Urothelium cell line (cell line): ENCODE measurements around the gene LMF2.
A peak's percentile ranks its signal among the peaks of the same experiment; 100 is the strongest.
"Not testable (repeated sequence)": the region's sequence is repeated elsewhere in the genome, so short reads cannot be mapped to it uniquely, and the experiment has no call there.

ENCODE experiments used
- DNase-seq: peaks from one replicate; pipeline ENCODE4 v3.0.0; 2011; ENCODE audit warnings: low spot score, mixed read lengths
- FAIRE-seq: peaks from 2 replicates; lab custom pipeline; 2011; peaks lifted over from hg19 to GRCh38; lab: Jason Lieb, UNC

The LMF2 gene

DNA sequence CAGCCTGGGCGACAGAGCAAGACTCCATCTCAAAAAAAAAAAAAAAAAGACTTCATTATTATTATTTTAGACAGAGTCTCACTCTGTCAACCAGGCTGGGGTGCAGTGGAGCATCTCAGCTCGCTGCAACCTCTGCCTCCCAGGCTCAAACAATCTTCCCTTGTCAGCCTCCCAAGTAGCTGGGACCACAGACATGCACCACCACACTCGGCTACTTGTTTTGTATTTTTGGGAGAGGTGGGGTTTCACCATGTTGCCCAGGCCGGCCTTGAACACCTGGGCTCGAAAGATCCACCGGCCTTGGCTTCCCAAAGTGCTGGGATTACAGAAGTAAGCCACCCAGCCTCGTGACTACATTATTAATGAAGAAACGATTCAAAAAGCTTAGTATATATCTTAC is 27.6 kb upstream of the LMF2 start:
- FAIRE-seq (no peak), DNase-seq (no peak)

DNA sequence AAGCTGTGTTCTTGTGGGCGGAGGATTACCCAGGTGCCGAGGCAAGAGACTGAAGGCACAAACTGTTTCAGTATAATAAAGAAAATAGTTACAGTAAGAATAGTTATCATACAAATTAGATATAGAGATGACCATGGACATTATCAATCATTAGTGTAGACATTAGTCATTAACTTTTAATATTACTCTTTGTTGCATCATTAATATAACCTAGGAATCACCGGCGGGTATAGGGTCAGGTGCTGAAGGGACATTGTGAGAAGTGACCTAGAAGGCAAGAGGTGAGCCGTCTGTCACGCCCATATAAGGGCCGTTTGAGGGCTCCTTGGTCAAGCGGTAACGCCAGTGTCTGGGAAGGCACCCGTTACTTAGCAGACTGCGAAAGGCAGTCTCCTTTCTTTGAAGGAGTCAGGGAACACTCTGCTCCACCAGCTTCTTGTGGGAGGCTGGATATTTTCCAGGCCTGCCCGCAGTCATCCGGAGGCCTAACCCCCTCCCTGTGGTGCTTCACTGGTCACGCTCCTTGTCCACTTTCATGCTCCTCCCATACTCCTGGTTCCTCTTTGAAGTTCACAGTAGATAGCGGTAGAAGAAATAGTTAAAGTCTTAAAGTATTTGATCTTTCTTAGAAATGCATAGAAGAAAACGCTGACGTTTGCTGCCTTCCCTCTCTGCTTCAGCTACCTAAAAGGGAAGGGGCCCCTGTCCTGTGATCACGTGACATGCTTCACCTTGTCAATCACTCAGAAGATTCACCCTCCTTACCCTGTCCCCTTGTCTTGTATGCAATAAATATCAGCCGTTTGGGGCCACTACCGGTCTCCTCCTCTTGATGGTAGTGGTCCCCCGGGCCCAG is 26.6 kb upstream of the LMF2 start:
- not testable (repeated sequence) for DNase-seq, FAIRE-seq

DNA sequence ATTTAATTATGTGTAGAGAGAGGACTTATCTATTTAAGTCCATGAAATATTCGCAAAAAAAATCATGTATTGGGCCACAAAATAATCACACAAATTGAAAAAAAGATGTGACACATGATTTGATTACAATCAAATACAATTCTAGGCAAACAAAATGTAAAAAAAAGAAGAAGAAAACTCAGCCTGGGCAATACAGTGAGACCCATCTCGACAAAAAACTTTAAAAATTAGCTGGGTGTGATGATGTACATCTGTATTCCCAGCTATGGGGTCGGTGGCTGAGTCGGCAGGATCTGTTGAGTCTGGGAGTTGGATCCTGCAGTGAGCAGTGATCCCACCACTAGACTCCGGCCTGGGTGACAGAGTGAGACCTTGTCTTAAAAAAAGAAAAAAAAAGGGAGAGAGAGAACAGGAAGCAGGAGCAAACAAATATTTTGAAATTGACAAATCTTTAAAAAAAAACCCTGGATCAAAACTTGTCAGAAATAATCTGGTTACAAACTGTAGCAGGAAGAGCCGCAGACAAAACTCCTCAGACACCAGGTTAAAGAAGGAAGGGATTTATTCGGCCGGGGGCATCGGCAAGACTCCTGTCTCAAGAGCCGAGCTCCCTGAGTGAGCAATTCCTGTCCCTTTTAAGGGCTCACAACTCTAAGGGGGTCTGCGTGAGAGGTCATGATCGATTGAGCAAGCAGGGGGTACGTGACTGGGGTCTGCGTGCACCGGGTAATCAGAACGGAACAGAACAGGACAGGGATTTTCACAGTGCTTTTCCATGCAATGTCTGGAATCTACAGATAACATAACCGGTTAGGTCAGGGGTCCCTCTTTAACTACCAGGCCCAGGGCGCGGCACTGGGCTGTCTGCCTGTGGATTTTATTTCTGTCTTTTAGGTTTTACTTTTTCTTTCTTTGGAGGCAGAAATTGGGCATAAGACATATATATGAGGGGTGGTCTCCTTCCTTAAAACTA is 25.6 kb upstream of the LMF2 start:
- DNase-seq (no peak), FAIRE-seq (no peak)

DNA sequence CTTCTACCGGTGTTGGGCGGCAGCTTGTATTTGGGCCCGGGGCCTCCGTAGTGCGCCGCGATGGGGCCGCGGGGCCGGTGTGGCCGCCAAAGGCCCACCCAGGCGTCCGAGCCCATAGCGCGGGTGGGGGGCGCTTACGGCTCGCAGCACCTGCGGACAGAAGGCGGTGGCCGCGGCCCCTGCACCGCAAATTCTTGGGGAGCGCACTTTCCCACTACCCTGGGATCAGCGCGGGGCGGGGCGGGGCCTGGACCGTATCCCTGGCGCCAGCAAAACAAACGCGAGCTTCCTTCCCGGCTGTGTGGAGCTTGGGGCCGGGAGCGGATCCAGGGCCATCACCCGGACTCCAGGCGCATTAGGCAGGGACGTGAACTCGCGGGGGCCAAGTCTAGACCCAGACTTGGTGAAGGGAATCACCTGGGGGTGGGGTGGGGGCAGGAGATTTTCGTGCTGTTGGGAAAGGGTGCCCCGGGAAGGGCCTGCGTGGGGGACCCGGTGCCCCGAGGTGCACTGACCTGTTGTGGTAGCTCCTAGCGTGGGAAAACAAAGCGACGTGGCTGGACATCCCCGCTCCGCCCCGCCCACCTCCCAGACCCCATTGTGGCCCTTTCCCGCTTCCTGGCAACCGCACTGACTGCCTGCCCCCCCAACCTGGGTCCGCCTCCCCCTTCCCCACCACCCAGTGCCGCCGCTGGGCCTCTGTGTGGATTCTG is 24.6 kb upstream of the LMF2 start:
- FAIRE-seq (no peak), DNase-seq (no peak)

DNA sequence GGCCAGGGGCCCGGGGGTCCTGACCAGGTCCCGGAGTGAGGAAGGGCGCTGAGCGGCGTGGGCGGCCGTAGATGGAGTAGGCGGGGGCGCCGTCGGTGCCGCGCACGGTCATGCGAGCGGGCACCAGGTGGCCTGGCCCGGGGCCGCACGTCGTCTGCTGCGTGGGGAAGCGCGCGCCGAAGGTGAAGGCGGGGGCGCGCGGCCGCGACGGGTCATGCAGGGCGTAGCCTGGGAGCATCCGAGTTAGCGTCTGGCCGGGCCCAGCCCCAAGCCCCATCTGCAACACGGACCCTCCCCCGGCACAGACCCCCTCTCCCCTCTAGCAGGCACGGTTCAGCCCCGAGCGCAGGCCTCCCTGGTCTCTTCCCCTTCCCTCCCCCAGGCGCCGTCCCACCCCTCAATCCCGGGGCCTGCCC is 24.1 kb upstream of the LMF2 start:
- FAIRE-seq: no peak
- DNase-seq: no peak

DNA sequence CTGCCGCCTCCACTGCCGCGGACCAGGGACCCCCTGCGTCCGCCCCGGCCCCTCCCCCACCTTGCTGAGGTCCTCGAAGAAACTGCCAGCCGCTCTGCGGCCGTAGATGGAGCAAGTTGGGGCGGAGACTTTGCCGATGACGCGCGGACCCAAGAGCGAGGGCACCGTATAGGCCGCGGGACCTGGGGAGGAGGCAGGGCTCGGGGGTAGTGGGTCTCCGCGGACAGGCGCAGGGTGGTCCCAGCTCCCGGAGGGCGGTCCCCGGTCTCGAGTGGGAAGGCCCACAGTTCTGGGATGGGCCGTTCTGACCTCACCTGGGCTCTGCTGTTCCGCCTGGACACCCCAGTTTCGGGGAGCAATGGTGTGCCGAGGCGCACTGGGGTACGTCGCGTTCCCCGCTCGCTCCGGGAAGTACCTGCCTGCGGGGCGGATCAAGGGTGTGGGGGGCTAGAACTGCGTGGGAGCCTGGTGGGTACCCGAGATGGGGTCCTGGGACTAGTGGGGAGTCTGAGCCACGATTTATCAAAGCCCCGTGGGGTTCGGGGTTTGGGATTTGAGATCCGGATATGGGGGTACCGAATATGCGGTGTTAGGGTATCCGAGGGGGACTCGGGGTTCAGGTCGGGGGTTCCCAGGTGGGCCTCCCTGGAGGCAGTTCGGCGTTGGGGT is 23.5 kb upstream of the LMF2 start:
- no peak for FAIRE-seq
- no peak for DNase-seq

DNA sequence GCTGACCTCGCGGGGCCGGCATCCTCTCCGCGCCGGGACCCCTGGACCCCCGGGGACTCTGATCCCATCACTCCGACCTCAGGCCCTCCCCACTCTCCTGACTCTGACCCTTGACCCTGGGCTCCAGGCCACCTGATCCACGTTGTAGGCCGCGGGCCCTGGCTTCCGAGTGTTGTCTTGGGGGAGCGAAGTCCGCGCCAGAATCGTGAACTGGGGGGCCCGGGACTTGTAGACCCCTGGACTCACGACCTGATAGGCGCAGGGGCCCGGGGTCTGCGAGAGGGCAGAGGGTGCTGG is 23.0 kb upstream of the LMF2 start:
- FAIRE-seq (no peak), DNase-seq (no peak)

DNA sequence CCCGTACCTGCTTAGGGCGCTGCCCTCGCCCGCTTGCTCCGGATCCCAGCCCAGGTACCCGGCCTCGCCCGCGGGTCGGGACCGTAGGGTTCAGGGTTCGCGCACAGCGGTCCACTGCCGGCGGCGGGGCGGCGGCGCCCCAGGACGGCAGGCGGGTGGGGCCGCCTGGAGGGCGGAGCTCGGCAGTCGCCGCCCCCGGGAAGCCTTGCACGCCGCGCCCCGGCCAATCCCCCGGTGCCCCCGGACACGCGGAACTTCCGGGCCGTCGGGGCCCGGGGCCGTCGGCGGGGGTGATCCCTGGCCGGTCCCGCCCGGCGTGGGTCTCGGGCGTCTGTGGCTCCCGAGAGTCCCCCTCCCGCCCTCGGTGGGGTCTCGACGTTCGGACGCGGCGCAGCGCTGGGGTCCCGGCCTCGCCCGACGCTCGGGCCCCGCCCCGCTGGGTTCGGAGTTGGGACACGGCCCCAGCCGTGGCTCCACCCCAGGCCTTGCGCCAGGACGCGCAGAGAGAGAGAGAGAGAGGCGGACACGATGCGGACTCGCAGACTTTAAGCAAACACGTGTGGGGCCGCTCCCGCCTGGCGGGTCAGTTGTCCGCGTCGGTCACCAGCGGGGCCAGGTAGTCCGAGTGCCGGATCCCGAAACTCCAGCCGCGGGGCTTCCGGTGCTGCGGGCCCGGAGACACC is 22.5 kb upstream of the LMF2 start, which contains the start of gene TYMP:
Gene TYMP, minus strand, starts transcription at position 116 of the 683 bp plus-strand sequence. CDS start 303 bp downstream, outside the sequence.
- FAIRE-seq (no peak), DNase-seq (no peak)

DNA sequence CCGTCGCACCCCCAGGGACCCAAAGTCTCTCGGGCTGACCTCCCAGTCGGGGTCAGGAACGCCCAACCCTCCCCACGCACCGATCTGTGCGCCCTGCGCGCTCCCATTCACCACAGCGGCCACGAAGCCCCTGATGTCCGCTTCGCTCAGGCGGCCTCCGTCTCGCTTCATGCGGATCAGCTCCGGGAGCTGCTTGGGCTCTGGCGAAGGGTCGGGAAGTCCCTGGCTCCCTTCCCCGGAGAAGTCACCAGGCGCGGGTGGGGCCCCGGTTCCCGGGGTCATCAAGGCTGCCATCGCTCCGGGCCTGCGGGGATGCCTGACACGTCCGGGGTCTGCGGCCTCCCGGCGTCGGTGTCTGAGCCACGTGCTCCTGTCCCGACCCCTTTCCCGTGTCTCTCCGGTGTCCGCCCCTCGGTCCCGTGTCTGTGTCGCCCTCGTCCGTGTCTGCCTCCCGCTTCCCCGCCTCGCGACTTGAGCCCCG is 22.0 kb upstream of the LMF2 start:
- no peak for FAIRE-seq
- DNase-seq: no peak

DNA sequence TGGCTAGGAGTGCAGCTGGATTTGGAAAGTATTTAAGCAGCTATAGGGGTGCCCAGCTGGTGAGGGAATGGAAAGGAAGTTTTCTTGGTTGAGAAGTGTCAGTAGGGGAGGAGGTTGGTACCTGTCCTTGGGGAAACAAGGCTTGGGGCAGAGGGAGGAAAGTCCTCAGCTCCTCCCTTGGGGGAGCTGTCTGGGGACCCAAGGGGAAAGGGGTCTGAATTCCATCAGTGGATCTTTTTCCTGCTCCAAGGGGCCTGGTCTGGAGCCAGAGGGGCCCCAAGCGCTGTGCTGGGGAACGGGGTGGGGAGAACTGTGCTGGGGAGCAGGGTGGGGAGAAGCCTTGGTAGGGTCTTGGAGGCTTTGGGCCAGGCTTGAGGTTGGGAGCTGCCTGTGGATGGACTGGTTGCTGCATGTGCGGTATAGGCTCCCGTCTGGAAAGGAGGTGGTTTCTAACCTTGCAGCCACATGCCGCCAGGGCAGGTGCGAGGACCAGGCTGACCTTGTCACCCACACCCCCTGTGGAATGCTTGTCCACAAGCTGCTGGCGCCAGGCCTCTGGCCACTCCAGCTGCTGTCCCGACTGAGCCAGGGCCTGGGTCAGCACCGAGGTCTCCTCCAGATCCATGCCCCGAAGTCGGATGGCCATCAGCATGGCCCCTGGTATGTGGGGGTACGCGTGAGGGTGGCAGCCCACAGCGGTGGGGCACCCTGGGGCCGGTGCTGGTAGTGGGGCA is 21.3 kb upstream of the LMF2 start:
- no peak for FAIRE-seq
- no peak for DNase-seq

DNA sequence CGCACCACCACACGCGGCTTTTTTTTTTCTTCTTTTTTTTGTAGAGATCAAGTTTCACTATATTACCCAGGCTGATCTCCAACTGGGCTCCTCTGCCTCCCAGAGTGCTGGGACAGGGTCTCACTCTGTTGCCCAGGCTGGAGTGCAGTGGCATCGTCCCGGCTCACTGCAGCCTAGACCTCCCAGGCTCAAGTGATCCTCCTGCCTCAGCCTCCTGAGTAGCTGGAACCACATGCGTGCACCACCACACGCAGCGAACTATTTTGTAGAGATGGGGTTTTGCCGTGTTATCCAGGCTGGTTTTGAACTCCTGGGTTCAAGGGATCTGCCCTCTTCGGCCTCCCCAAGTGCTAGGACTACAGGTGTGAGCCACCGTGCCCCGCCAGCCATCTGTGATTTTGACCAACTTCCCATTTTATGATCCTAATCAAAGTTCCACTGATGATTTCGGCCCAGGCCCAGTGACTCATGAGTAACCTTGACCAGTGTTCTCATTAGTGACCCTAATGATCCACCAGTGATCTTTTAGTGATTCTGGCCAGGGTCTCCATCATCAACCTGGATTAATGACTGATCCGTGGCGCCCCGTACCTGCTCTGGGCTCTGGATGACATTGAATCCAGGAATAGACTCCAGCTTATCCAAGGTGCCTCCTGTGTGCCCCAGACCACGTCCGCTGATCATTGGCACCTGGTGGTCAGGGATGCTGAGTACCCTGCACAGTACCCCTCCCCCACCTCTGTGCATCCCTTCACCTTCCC is 20.6 kb upstream of the LMF2 start:
- FAIRE-seq (peak; percentile 59), DNase-seq (no peak)

DNA sequence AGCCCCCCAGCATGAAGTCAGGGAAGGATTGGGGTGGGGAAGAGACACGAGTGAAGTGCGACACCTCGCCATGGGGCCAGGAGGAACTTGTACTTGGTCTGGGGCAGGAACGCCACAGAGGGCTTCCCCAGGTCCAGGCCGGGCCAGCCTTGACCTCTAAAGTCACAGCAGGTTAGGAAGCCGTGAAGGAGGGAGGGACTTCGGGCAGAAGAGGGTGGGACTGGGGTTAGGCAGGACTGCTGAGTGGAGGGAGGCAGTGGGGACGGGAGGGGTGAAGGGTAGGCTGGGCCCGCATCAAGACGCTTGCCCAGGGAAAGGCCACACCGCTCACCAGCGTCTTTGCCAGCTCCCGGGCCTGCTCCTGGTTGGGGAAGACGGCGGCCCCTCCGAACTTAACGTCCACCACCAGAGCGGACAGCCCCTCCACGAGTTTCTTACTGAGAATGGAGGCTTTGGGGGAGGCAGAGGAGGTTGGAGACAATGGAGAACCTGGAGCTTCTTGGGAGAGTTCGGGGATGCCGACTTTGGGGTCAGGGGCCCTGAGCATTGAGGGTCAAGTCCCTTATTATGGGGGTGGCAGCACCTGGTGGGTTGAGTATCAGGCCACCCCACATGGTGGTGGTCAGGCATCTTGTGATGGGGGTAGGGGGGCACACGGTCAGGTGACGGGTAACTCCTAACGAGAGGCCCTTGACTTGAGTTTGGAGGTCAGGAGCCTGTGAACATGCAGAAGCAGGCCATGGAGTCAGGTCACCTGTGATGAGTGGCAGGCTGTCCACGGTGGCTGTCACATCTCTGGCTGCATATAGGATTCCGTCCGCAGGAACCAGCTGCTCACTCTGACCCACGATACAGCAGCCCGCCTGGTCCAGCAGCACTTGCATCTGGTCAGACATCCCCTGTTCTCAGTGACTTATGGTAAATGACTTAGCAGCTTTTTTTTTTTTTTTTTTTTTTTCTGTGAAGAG is 19.6 kb upstream of the LMF2 start:
- DNase-seq (peak; percentile 80), FAIRE-seq (peak; percentile 50)

DNA sequence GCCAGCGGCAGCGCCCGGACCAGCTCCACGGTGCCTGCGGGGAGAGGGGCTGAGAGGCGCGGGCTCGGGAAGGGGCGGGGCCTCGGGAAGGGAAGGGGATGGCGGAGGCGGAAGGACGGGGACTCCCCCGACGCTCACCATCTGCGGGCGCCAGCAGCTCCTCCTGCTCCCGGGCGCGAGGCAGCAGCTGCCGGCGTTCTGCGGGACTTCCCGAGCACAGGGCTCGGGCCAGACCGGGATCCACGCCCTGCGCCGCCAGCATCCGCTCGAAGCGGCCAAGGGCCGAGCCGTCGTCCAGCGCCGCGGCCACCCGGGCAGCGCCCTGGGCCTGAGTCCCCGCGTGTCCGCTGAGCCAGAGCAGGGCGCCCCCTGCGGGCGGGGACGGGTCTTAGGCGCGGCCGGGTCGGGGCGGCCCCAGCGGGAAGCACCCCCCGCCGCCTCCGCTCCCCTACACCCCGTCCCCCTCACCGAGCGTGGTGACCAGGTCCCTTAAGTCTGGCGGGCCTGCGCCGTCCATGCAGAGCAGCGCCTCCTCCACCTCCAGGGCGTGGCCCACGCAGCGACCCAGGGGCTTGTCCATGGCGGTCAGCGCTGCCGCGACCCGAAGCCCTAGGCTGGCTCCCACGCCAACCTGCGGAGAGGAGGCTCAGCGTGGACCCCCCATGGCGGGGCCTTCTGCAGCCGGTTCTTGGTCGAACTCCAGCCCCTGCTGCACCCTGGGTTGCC is 18.8 kb upstream of the LMF2 start:
- peak; percentile 87 for DNase-seq
- peak; percentile 76 for FAIRE-seq

DNA sequence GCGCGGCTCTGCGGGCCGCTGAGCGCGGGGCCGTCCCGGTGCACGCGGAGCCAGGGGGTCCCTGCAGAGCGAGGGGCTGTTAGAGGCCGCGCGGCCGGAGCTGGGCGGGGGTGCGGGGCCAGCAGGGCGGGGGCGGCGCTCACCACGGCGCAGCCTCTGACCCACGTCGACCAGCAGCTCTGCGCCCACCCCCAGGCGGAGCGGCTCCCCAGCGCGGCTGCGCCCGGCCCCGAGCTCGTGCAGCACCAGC is 18.3 kb upstream of the LMF2 start:
- DNase-seq (no peak), FAIRE-seq (no peak)

DNA sequence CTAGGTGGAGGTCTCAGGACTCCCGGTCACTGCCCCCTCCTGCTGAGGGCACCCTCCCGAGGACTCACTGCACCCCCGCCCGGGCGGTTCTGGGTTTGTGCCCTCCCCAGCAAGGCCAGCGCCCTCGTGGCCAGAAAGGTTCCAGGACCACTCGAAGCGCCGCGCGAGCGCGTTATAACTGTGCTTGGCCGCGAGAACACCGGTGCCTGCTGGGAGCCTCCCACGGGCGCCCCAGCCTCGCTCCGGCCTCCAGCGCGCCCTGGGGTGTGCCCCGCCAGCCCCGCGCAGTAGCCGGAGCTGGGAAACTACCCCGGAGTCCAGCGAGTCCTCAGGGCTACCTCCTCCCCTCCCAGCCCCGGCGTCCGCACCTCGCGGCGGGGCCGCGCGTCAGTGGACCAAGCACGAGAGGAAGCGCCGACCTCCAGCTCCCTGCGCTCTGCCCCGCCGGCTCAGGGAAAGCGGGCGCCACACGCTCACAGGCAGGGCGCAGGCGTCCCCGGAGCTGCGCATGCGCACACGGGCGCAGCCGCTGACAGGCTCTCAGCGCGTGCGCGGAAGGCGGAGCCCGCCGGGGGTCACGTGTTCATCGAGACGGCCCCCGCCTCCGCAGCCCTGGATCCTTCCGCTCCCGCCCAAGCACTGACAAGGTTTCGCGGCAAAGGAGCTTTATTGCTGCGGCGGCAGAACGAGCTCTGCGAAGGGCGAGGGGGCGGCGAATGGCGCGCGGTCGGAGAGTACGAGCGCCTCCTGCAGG is 17.8 kb upstream of the LMF2 start, which contains the start of gene SCO2:
Gene SCO2, minus strand, starts transcription at position 495 of the 754 bp plus-strand sequence. CDS start 1,187 bp downstream, outside the sequence.
- peak; percentile 81 for FAIRE-seq
- peak; percentile 99 for DNase-seq

DNA sequence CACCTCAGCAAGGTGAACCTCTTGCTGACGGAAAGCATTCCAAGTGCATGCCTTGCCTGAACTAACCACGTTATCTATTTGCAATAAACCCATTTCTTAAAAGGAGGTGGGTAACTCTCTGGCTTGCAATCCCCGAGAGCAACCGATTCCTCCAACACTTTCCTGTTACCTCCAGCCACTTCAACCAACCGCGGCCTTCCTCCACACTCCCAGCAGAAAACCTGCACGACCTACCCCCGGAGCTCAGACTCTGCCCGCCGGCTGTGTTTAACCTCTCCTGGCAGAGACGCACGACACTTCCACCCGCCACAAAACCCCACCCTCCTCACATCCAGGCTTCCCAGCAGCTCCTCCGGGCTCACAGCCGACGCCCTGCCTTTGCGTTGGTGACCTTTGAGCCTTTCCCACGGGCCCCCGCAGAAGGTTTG is 17.2 kb upstream of the LMF2 start:
- FAIRE-seq: peak; percentile 71

More for the DNA sequence above, 17.2 kb upstream of the LMF2 start:
- DNase-seq: no peak
